KMS-11 (cell line): ENCODE results near the gene ABCC4.

Experiments used
- H2AFZ ChIP-seq: fragments of 200-600 bp; sonication (generic); 2 replicates; pipeline ENCODE4 v1.6.1; 2016; ENCODE audit warnings: antibody characterized with exemption, mixed run types, low read depth
- H3K27ac ChIP-seq: fragments of 200-600 bp; sonication (generic); 2 replicates; pipeline ENCODE4 v1.6.1; 2016; ENCODE audit warnings: mild to moderate bottlenecking, mixed run types
- H3K27me3 ChIP-seq: fragments of 200-600 bp; sonication (generic); 2 replicates; pipeline ENCODE4 v1.6.1; 2017; ENCODE audit warnings: mild to moderate bottlenecking, low read depth, mixed run types, moderate library complexity; ENCODE audit not compliant: insufficient read depth
- H3K36me3 ChIP-seq: fragments of 200-600 bp; sonication (generic); 2 replicates; pipeline ENCODE4 v1.6.1; 2017; ENCODE audit warnings: mild to moderate bottlenecking, mixed run types; ENCODE audit not compliant: insufficient read depth
- H3K4me1 ChIP-seq: fragments of 200-600 bp; sonication (generic); 2 replicates; pipeline ENCODE4 v1.6.1; 2016; ENCODE audit warnings: mild to moderate bottlenecking, low read depth, mixed run types; ENCODE audit not compliant: poor library complexity, severe bottlenecking
- H3K4me2 ChIP-seq: fragments of 200-600 bp; sonication (generic); 2 replicates; pipeline ENCODE4 v1.7.0; 2016; ENCODE audit warnings: mild to moderate bottlenecking, mixed run types
- H3K4me3 ChIP-seq: fragments of 200-600 bp; sonication (generic); IDR thresholded peaks from 2 replicates; pipeline ENCODE4 v1.6.1; 2017; ENCODE audit warnings: low read depth, low read length, mixed read lengths; ENCODE audit not compliant: insufficient read depth
- H3K79me2 ChIP-seq: fragments of 200-600 bp; sonication (generic); 2 replicates; pipeline ENCODE4 v1.6.1; 2016; ENCODE audit warnings: low read depth, mixed run types; ENCODE audit not compliant: insufficient read depth
- H3K9ac ChIP-seq: fragments of 200-600 bp; sonication (generic); 2 replicates; pipeline ENCODE4 v1.6.1; 2016; ENCODE audit warnings: mild to moderate bottlenecking, mixed run types
- H4K20me1 ChIP-seq: fragments of 200-600 bp; sonication (generic); 2 replicates; pipeline ENCODE4 v1.6.1; 2016; ENCODE audit warnings: mild to moderate bottlenecking, mixed run types; ENCODE audit not compliant: insufficient read depth
- TF ChIP-seq, protein P1 (sequence below): fragments of 200-600 bp; sonication (generic); conservative IDR thresholded peaks from 2 replicates; pipeline ENCODE4 v1.6.1; 2017; ENCODE audit warnings: low read depth, mild to moderate bottlenecking, antibody characterized with exemption, low read length, moderate library complexity, mixed read lengths

Gene ABCC4

GRCh38 chr13:95216182-95216581 is 85.1 kb downstream of the ABCC4 start:
- H3K9ac ChIP-seq: no peak overlapping the region
- no peak overlapping the region for H3K27ac ChIP-seq
- no peaks in the 10 kb centered on the region for H3K27me3 ChIP-seq
- TF ChIP-seq, protein P1, sequence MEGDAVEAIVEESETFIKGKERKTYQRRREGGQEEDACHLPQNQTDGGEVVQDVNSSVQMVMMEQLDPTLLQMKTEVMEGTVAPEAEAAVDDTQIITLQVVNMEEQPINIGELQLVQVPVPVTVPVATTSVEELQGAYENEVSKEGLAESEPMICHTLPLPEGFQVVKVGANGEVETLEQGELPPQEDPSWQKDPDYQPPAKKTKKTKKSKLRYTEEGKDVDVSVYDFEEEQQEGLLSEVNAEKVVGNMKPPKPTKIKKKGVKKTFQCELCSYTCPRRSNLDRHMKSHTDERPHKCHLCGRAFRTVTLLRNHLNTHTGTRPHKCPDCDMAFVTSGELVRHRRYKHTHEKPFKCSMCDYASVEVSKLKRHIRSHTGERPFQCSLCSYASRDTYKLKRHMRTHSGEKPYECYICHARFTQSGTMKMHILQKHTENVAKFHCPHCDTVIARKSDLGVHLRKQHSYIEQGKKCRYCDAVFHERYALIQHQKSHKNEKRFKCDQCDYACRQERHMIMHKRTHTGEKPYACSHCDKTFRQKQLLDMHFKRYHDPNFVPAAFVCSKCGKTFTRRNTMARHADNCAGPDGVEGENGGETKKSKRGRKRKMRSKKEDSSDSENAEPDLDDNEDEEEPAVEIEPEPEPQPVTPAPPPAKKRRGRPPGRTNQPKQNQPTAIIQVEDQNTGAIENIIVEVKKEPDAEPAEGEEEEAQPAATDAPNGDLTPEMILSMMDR: no peak
- no peaks in the 10 kb centered on the region for H3K79me2 ChIP-seq
- no peak overlapping the region for H2AFZ ChIP-seq
- no peaks in the 10 kb centered on the region for H3K4me1 ChIP-seq
- no peak overlapping the region for H3K4me3 ChIP-seq
- no peaks in the 10 kb centered on the region for H4K20me1 ChIP-seq
- H3K36me3 ChIP-seq: no peaks in the 10 kb centered on the region
- H3K4me2 ChIP-seq: no peak overlapping the region

DNA sequence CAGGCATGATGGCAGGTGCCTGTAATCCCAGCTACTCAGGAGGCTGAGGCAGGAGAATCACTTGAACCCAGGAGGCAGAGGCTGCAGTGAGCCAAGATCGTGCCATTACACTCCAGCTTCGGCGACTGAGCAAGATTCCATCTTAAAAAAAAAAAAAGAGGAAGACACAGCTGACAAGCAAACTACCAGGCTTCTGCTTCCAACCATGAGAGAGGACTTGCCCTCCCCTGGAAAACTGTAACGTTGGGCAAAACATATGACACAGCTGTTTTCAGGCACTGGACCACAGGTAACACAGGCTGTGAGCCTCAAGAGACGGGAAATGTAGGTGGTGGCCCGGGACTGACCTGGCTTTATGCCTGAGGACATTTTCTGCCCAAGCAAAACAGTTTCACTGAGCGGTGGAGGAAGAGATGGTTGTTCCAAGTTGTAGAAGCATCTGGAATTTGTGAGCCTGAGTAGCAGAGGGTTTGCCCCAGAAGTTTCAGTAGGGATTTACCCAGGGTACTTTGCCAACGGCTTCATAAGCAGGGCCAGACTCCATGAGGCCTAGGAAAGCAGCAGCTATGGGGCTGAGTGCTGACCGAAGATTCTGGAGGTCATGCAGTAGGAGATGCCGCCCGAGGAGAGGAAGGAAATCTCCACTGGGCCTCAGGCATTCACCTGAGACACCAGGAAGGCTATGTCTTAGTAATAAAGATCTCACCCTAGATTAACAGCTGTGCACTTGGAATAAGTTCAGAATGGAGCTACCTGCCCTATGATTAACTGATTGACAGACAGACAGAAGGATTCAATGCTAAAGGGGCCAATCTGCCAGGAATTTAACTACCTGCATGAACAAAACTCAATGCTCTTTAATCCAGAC is 88.0 kb downstream of the ABCC4 start:
- no peak overlapping the region for H3K9ac ChIP-seq
- H3K27ac ChIP-seq: no peak overlapping the region
- no peaks in the 10 kb centered on the region for H4K20me1 ChIP-seq
- H3K36me3 ChIP-seq: no peaks in the 10 kb centered on the region
- no peak overlapping the region for H2AFZ ChIP-seq
- TF ChIP-seq, protein P1: no peak
- H3K4me2 ChIP-seq: no peak overlapping the region
- H3K27me3 ChIP-seq: no peaks in the 10 kb centered on the region
- H3K4me1 ChIP-seq: no peaks in the 10 kb centered on the region
- no peaks in the 10 kb centered on the region for H3K79me2 ChIP-seq
- H3K4me3 ChIP-seq: no peak overlapping the region

- Histone ChIP-seq H3K36me3 (no peaks in the 10 kb centered on the region), H3K79me2 (no peaks in the 10 kb centered on the region), H3K4me3 (no peak overlapping the region), H2AFZ (no peak overlapping the region), H3K4me1 (no peaks in the 10 kb centered on the region), H3K4me2 (no peak overlapping the region), H3K27me3 (no peaks in the 10 kb centered on the region), H4K20me1 (no peaks in the 10 kb centered on the region), H3K9ac (no peak overlapping the region), H3K27ac (no peak overlapping the region)
- TF ChIP-seq, protein P1: no peak
Observed at GRCh38 chr13:95209109-95209508, 92.1 kb downstream of the ABCC4 start.

DNA sequence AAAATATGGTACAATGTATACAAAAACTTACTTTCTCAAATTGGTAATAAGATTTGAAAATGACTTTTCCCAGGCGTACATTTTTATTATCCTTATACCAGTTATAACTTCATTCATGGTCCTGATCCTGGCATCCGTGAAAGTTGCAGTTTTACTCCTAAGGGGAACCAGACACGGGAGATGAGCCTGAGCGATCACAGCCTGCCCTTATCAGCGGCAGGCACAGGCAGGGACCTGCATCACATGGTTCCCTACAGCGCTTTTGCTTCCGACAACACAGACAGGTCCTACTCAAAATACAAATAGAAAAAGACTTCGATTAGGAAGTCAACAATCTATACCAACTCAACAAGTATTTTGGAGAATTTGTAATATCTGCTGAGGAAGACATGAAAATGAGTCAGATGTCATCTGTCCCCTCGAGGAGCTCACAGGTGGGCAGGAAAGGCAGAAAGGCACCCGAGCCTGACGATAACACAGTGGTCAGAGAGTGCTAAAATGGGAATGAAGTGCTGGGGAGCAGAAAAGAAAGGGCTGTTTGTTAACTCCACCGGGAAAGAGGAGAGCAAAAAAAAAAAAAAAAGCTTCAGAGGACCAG is 93.4 kb downstream of the ABCC4 start:
- TF ChIP-seq, protein P1: no peak
- Histone ChIP-seq H3K4me1 (no peaks in the 10 kb centered on the region), H3K27me3 (no peaks in the 10 kb centered on the region), H2AFZ (no peak overlapping the region), H3K36me3 (no peaks in the 10 kb centered on the region), H3K79me2 (no peaks in the 10 kb centered on the region), H3K27ac (no peak overlapping the region), H3K4me3 (no peak overlapping the region), H3K9ac (no peak overlapping the region), H4K20me1 (no peaks in the 10 kb centered on the region), H3K4me2 (no peak overlapping the region)
